Measurements from ENCODE around the gene CATSPER3. TPM values are rescaled to one million over a fixed set of nuclear protein-coding genes. Genes with fewer than 3 reads are reported as not detected.
"Not testable (repeated sequence)": the region's sequence is repeated elsewhere in the genome, so short reads cannot be mapped to it uniquely, and the experiment has no call there.

CATSPER3 gene
- total RNA-seq, 1 donor from 2014 or later: 0.33 TPM

GRCh38 chr5:134994560-134995156, 27.0 kb downstream of the CATSPER3 start:
- TF ChIP-seq, protein P1, sequence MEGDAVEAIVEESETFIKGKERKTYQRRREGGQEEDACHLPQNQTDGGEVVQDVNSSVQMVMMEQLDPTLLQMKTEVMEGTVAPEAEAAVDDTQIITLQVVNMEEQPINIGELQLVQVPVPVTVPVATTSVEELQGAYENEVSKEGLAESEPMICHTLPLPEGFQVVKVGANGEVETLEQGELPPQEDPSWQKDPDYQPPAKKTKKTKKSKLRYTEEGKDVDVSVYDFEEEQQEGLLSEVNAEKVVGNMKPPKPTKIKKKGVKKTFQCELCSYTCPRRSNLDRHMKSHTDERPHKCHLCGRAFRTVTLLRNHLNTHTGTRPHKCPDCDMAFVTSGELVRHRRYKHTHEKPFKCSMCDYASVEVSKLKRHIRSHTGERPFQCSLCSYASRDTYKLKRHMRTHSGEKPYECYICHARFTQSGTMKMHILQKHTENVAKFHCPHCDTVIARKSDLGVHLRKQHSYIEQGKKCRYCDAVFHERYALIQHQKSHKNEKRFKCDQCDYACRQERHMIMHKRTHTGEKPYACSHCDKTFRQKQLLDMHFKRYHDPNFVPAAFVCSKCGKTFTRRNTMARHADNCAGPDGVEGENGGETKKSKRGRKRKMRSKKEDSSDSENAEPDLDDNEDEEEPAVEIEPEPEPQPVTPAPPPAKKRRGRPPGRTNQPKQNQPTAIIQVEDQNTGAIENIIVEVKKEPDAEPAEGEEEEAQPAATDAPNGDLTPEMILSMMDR (IDR thresholded peaks at IDR 0.05; ENCODE audit: unreplicated experiment): no peak
- Mint-ChIP-seq H3K9me3 (ENCODE audit: unreplicated experiment) (no peaks in the 10 kb centered on the region), H3K4me3 (ENCODE audit: unreplicated experiment) (no peak overlapping the region), H3K4me1 (ENCODE audit: unreplicated experiment) (peaks cover 6% of the 10 kb centered on the region), H3K27ac (ENCODE audit: unreplicated experiment) (no peak overlapping the region), H3K36me3 (ENCODE audit: low read depth, unreplicated experiment) (no peaks in the 10 kb centered on the region), H3K27me3 (ENCODE audit: unreplicated experiment) (peaks cover 5% of the 10 kb centered on the region)
- DNase-seq (ENCODE audit: low spot score): no peak

DNA sequence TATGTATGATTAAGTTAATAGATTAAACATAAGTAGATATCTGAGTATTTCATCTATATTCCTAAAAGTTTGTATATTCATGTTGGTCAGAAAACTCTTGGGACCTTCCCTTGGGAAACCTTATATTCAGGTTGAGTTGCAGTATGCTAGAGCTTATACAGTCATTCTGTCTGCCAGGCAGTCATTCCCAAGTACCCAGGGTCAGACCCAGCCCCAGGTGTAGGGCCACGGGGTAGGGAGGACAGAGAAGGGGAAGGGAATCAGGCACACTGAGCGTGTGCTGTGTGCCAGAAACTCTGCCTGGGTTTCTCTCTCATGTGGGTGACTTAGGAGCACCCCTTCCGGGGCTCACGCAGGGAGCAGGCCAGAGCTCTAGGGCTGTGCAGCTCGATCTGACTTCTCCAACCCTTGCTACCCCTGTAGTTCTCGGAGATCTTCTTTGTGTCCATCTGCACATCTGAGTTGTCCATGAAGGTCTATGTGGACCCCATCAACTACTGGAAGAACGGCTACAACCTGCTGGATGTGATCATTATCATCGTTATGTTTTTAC, 28.2 kb downstream of the CATSPER3 start:
- H3K36me3 Mint-ChIP-seq (ENCODE audit: low read depth, unreplicated experiment): no peaks in the 10 kb centered on the region
- H3K27me3 Mint-ChIP-seq (ENCODE audit: unreplicated experiment): peaks cover 5% of the 10 kb centered on the region
- TF ChIP-seq, protein P1 (IDR thresholded peaks at IDR 0.05; ENCODE audit: unreplicated experiment): no peak
- no peak overlapping the region for H3K27ac Mint-ChIP-seq (ENCODE audit: unreplicated experiment)
- peaks cover 6% of the 10 kb centered on the region for H3K4me1 Mint-ChIP-seq (ENCODE audit: unreplicated experiment)
- no peak for DNase-seq (ENCODE audit: low spot score)
- no peak overlapping the region for H3K4me3 Mint-ChIP-seq (ENCODE audit: unreplicated experiment)
- no peaks in the 10 kb centered on the region for H3K9me3 Mint-ChIP-seq (ENCODE audit: unreplicated experiment)

DNA sequence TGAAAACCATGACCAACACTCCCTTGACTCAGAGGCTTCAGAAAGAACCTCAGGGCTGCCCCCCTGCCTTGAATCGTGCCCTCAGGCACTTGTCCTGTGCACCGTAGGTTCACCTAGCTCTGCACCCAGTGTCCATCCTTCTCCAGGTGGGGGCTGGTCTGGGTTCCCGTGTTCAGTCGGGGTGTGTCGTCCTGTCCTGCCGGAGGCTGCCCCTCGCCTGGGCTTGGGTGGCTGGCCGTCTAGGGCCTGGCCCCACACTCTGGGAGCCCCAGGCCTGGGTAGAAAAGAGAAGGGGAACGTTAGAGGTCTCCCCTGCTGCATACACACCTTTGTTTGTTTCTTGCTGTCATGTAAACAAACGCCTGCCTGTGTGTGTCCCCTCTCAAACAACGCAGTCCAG, 29.3 kb downstream of the CATSPER3 start:
- TF ChIP-seq, protein P1 (IDR thresholded peaks at IDR 0.05; ENCODE audit: unreplicated experiment): no peak
- no peak for DNase-seq (ENCODE audit: low spot score)
- Mint-ChIP-seq H3K27me3 (ENCODE audit: unreplicated experiment) (peaks cover 5% of the 10 kb centered on the region), H3K36me3 (ENCODE audit: low read depth, unreplicated experiment) (no peaks in the 10 kb centered on the region), H3K4me1 (ENCODE audit: unreplicated experiment) (peaks cover 6% of the 10 kb centered on the region), H3K9me3 (ENCODE audit: unreplicated experiment) (no peaks in the 10 kb centered on the region), H3K27ac (ENCODE audit: unreplicated experiment) (no peak overlapping the region), H3K4me3 (ENCODE audit: unreplicated experiment) (no peak overlapping the region)

- H3K9me3 Mint-ChIP-seq (ENCODE audit: unreplicated experiment); H3K4me1 Mint-ChIP-seq (ENCODE audit: unreplicated experiment); H3K27ac Mint-ChIP-seq (ENCODE audit: unreplicated experiment); H3K4me3 Mint-ChIP-seq (ENCODE audit: unreplicated experiment); H3K27me3 Mint-ChIP-seq (ENCODE audit: unreplicated experiment); H3K36me3 Mint-ChIP-seq (ENCODE audit: low read depth, unreplicated experiment); DNase-seq (ENCODE audit: low spot score): not testable (repeated sequence)
These were observed 30.4 kb downstream of the CATSPER3 start for GRCh38 chr5:134998068-134998467.

DNA sequence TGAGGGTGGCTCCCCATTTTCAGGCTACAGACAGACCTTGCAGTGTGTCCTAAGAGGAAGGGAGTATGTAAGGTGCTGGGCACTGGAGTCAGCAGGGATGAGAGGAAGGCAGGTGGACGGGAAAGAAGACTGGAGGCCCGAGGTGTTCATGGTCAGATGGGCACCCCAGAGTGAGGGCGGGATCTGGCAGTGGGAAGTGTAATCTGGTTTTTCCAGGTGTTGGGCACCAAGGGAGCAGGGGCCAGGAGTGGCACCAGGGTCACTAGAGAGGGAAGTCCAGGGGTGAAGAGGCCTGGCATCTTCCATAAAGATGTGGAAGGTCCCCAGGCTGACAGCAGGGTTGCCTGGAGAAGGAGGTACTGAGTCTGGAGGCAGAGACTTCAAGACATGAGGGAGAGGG, 36.7 kb downstream of the CATSPER3 start:
- Mint-ChIP-seq H3K9me3 (ENCODE audit: unreplicated experiment) (no peaks in the 10 kb centered on the region), H3K27ac (ENCODE audit: unreplicated experiment) (no peak overlapping the region), H3K4me1 (ENCODE audit: unreplicated experiment) (no peaks in the 10 kb centered on the region), H3K4me3 (ENCODE audit: unreplicated experiment) (no peak overlapping the region), H3K36me3 (ENCODE audit: low read depth, unreplicated experiment) (no peaks in the 10 kb centered on the region), H3K27me3 (ENCODE audit: unreplicated experiment) (peaks cover 3% of the 10 kb centered on the region)
- DNase-seq (ENCODE audit: low spot score): no peak
- TF ChIP-seq, protein P1 (IDR thresholded peaks at IDR 0.05; ENCODE audit: unreplicated experiment): no peak
